ENCODE data around the gene ARHGAP5.

DNA sequence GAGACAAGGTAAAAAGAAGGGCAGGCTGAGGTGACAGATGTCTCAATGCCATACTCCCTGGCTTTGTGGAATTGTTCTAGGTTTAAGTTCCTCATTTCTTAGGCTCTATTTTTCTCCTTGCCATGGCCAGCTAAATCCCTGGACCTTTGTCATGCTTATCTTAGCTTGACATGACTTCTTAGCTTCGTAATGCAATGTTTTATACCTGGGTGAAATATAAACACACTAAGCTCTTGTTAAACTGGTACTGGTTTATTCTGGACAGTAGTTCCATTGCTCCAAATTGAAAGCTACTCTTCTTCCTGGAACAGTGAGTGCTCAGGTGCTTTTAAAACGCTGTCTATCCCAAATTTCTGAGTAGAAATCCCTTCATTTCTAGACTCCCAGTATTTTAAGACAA, 17.4 kb upstream of the ARHGAP5 start:
- TF ChIP-seq, protein P1, sequence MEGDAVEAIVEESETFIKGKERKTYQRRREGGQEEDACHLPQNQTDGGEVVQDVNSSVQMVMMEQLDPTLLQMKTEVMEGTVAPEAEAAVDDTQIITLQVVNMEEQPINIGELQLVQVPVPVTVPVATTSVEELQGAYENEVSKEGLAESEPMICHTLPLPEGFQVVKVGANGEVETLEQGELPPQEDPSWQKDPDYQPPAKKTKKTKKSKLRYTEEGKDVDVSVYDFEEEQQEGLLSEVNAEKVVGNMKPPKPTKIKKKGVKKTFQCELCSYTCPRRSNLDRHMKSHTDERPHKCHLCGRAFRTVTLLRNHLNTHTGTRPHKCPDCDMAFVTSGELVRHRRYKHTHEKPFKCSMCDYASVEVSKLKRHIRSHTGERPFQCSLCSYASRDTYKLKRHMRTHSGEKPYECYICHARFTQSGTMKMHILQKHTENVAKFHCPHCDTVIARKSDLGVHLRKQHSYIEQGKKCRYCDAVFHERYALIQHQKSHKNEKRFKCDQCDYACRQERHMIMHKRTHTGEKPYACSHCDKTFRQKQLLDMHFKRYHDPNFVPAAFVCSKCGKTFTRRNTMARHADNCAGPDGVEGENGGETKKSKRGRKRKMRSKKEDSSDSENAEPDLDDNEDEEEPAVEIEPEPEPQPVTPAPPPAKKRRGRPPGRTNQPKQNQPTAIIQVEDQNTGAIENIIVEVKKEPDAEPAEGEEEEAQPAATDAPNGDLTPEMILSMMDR (IDR thresholded peaks at IDR 0.05) = no peak
- no peak for TF ChIP-seq POLR2AphosphoS5 (IDR thresholded peaks at IDR 0.05; ENCODE audit: low read depth, low read length)

Data from Panc1 (cell line).